ENCODE results near the gene HLA-DMA. TPM values are rescaled to one million over a fixed set of nuclear protein-coding genes. Genes with fewer than 3 reads are reported as not detected.

The HLA-DMA gene
- total and polyA plus RNA-seq, 2 of the 13 experiments (the other 11 are each of a cell fraction or from before 2014, with no cell fraction given), result 0.70 to 0.71 TPM

DNA sequence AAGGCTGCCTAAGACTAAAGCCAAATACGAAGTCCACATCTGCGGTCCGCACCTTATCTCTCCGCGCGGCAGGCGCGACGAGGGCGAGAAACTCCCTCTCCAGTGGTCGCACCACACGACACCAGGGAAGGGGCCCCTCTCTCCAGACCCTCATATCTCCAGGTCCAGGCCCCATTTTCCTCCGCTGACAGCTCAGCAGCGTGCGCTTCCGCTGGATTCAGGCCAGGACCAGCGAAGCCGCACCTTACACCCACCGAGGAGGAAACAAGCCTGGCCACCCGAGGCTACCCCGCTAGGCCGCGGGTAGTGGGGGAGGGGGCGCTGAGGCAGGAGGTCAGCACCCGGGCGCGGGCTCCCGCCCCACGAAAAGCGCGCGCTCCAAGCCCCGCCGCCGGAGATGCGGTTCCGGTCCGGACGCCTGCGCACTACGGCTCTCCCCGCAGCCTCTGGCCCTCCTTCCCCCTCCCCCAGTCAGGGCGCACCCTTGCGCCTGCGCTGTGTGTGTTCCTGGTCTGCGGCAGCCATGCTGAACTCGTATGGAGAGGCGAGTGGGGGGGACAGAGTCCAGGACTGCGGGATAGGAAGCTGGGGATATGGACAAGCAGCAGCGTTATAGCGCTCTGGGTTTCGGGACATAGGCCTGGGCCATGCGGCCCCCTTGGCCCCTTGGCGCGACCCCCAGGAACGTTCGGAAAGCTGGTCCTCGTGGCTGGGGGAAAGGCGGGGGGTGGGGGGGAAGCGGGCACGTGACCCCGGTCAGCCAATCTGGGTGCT is 15.4 kb upstream of the HLA-DMA start, which contains the start of gene BRD2 (continued):
- TF ChIP-seq, protein P1, sequence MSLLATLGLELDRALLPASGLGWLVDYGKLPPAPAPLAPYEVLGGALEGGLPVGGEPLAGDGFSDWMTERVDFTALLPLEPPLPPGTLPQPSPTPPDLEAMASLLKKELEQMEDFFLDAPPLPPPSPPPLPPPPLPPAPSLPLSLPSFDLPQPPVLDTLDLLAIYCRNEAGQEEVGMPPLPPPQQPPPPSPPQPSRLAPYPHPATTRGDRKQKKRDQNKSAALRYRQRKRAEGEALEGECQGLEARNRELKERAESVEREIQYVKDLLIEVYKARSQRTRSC (CRISPR knock-in tag; IDR thresholded peaks at IDR 0.05; ENCODE audit: low read depth), result peak; percentile 77; the same call in 1 of the 2 replicates
- peak; percentile 82; the same call in 1 of the 2 replicates for TF ChIP-seq ZFP41 (CRISPR knock-in tag; IDR thresholded peaks at IDR 0.05; ENCODE audit: borderline replicate concordance)
- TF ChIP-seq ZBTB34 (CRISPR knock-in tag; IDR thresholded peaks at IDR 0.05), result 0 out of 2 replicates have a peak, but pooled peaks have one; percentile 81
- peak; percentile 25; the same call in 1 of the 2 replicates for TF ChIP-seq ZNF362 (CRISPR knock-in tag; IDR thresholded peaks at IDR 0.05; ENCODE audit: borderline replicate concordance)
- TF ChIP-seq MTA3 (CRISPR knock-in tag; IDR thresholded peaks at IDR 0.05), result no peak
- peak; percentile 94 for TF ChIP-seq ZBTB38 (CRISPR knock-in tag; IDR thresholded peaks at IDR 0.05)
- no peak for TF ChIP-seq MEIS2 (CRISPR knock-in tag; IDR thresholded peaks at IDR 0.05)
- no peak; the same call in 1 of the 2 replicates for TF ChIP-seq FOSL1 (CRISPR knock-in tag; IDR thresholded peaks at IDR 0.05; ENCODE audit: borderline replicate concordance)
- TF ChIP-seq ZNF280D (CRISPR knock-in tag; IDR thresholded peaks at IDR 0.05), result no peak
- TF ChIP-seq ZNF33B (CRISPR knock-in tag; IDR thresholded peaks at IDR 0.05), result peak; percentile 73; the same call in 1 of the 2 replicates
- no peak for TF ChIP-seq TRIM24 (CRISPR knock-in tag; IDR thresholded peaks at IDR 0.05)
- TF ChIP-seq ZNF749 (CRISPR knock-in tag; IDR thresholded peaks at IDR 0.05; ENCODE audit: borderline replicate concordance), result peak; percentile 95
- TF ChIP-seq ZNF263 (CRISPR knock-in tag; IDR thresholded peaks at IDR 0.05), result peak; percentile 78
- no peak for TF ChIP-seq SYNCRIP (IDR thresholded peaks at IDR 0.05; ENCODE audit: insufficient read depth, low read depth, low read length)
- TF ChIP-seq ZNF740 (CRISPR knock-in tag; IDR thresholded peaks at IDR 0.05), result peak; percentile 99
- TF ChIP-seq ZNF780A (CRISPR knock-in tag; IDR thresholded peaks at IDR 0.05), result peak; percentile 75; the same call in 1 of the 2 replicates
- peak; percentile 51; the same call in 1 of the 2 replicates for TF ChIP-seq ZNF773 (CRISPR knock-in tag; IDR thresholded peaks at IDR 0.05; ENCODE audit: borderline replicate concordance)
- peak; percentile 94 for TF ChIP-seq HDAC1 (CRISPR knock-in tag; IDR thresholded peaks at IDR 0.05)
- peak; percentile 35; the same call in 1 of the 2 replicates for TF ChIP-seq MNT (IDR thresholded peaks at IDR 0.05)
- peak; percentile 96 for TF ChIP-seq RXRA (CRISPR knock-in tag; IDR thresholded peaks at IDR 0.05)
- TF ChIP-seq ELF3 (CRISPR knock-in tag; IDR thresholded peaks at IDR 0.05), result peak; percentile 86
